ENCODE measurements around the gene USP47.

DNA sequence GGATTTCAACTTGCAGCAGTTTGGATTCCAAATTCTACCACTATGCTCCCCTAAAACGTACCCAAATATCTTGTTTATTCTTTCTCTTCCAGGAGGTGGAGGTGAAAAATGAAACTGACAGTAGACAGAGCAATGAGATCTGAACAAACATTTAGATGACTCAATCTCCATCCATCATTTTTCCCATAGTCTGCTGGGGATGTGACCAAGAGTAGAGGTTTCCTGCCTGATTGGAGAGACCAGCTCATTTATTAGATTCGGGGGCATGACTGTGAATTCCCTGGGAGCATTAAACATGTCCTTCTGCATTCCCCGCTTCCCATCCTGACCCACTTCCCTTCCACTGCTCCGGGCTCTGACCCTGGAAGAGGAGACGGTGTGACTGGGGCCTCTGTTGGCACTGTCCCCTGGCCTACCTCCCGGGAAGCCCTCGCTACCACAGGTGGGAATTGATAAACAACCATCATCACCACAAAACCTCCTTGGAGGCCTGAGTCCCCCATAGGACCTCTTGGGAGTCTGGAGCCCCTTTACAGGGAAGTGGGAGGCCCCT, 146.4 kb downstream of the USP47 start:
- TF ChIP-seq, protein P1, sequence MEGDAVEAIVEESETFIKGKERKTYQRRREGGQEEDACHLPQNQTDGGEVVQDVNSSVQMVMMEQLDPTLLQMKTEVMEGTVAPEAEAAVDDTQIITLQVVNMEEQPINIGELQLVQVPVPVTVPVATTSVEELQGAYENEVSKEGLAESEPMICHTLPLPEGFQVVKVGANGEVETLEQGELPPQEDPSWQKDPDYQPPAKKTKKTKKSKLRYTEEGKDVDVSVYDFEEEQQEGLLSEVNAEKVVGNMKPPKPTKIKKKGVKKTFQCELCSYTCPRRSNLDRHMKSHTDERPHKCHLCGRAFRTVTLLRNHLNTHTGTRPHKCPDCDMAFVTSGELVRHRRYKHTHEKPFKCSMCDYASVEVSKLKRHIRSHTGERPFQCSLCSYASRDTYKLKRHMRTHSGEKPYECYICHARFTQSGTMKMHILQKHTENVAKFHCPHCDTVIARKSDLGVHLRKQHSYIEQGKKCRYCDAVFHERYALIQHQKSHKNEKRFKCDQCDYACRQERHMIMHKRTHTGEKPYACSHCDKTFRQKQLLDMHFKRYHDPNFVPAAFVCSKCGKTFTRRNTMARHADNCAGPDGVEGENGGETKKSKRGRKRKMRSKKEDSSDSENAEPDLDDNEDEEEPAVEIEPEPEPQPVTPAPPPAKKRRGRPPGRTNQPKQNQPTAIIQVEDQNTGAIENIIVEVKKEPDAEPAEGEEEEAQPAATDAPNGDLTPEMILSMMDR (IDR thresholded peaks at IDR 0.05; ENCODE audit: low read depth, low read length, poor library complexity, severe bottlenecking), result no peak
- TF ChIP-seq EZH2phosphoT487 (IDR thresholded peaks at IDR 0.05; ENCODE audit: borderline replicate concordance, low read length), result no peak

All from DOHH2 (cell line).